ENCODE measurements around the gene RAVER2.

The RAVER2 gene

DNA sequence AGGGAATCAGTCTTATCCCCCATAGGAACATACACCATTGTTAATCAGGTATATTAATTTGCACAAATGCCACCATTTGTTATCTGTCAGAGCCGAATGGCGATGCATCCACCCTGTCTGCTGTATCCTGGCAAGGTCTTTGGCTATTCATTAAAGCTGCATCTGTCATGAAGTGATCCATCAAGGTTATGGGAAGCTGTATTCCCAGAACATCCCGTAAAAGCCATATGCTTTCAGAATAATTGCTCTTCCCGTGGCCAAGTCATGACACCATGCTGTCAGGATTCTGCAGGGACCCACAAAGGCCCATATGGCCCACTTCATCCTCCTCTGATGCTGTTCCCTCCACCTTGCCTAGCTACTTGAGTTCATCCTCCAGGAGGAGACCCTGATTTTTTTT, 103.9 kb downstream of the RAVER2 start:
- no peaks in the 10 kb centered on the region for H3K79me1 ChIP-seq (ENCODE audit: low read length)
- H3K27ac ChIP-seq (ENCODE audit: low read depth, low read length): no peak overlapping the region
- H3K36me3 ChIP-seq (ENCODE audit: control insufficient read depth, insufficient read depth, low read length): no peaks in the 10 kb centered on the region
- H3K56ac ChIP-seq (ENCODE audit: low read length): no peak overlapping the region
- H3K27me3 ChIP-seq (ENCODE audit: insufficient read depth, low read length, poor library complexity): no peaks in the 10 kb centered on the region
- H4K8ac ChIP-seq (ENCODE audit: low read depth, low read length): no peak overlapping the region
- no peak overlapping the region for H3K9ac ChIP-seq (ENCODE audit: low read length)
- H3K4me3 ChIP-seq (ENCODE audit: low read length): no peak overlapping the region
- no peaks in the 10 kb centered on the region for H3K4me1 ChIP-seq (ENCODE audit: control insufficient read depth, low read depth, low read length)
- H3K18ac ChIP-seq (ENCODE audit: low read length): no peak overlapping the region
- no peak overlapping the region for H3K23ac ChIP-seq (ENCODE audit: low read length)
- no peak overlapping the region for H2BK120ac ChIP-seq (ENCODE audit: low read depth, low read length)
- no CpG with 5 or more reads among the region's 4 CpGs for WGBS (ENCODE audit: extremely low coverage, insufficient coverage, low lambda C conversion rate)
- H2BK5ac ChIP-seq (ENCODE audit: low read length): no peak overlapping the region
- H4K5ac ChIP-seq (ENCODE audit: low read length): no peak overlapping the region
- no peak for DNase-seq
- no peak overlapping the region for H3K4me2 ChIP-seq (ENCODE audit: low read length)
- no peaks in the 10 kb centered on the region for H3K79me2 ChIP-seq (ENCODE audit: control insufficient read depth, insufficient read depth, low read length)
- no peak overlapping the region for H2BK15ac ChIP-seq (replicated peaks; ENCODE audit: low read depth)
- H3K4ac ChIP-seq (ENCODE audit: low read depth, low read length): no peak overlapping the region
- no peak overlapping the region for H2AK5ac ChIP-seq (ENCODE audit: low read length)

DNA sequence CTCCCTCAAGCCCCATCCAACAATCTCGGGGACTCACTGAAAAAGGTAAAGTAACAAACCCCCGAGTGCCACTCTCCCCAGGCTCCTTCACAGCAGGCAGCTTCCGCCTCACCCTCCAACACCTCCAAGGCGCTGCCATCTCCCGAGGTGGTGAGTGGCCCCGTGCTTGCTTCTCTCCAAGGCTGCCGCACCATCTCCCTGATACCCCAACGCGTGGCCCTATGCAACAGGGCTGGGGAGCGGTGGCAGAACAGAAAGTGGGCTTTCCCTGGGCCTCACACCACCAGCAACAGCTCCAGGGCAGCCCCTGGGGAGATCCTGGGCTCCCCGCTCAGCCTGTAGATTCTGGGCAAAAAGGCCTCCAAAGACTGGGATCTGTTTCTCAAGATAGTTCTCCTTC, 105.1 kb downstream of the RAVER2 start:
- Histone ChIP-seq H4K8ac (ENCODE audit: low read depth, low read length) (no peak overlapping the region), H3K4me3 (ENCODE audit: low read length) (no peak overlapping the region), H3K18ac (ENCODE audit: low read length) (no peak overlapping the region), H4K5ac (ENCODE audit: low read length) (no peak overlapping the region), H3K27me3 (ENCODE audit: insufficient read depth, low read length, poor library complexity) (no peaks in the 10 kb centered on the region), H3K4me1 (ENCODE audit: control insufficient read depth, low read depth, low read length) (no peaks in the 10 kb centered on the region), H3K36me3 (ENCODE audit: control insufficient read depth, insufficient read depth, low read length) (no peaks in the 10 kb centered on the region), H3K4me2 (ENCODE audit: low read length) (no peak overlapping the region), H3K79me1 (ENCODE audit: low read length) (no peaks in the 10 kb centered on the region), H3K4ac (ENCODE audit: low read depth, low read length) (no peak overlapping the region), H2AK5ac (ENCODE audit: low read length) (no peak overlapping the region), H3K23ac (ENCODE audit: low read length) (no peak overlapping the region), H2BK120ac (ENCODE audit: low read depth, low read length) (no peak overlapping the region), H2BK15ac (replicated peaks; ENCODE audit: low read depth) (no peak overlapping the region), H3K27ac (ENCODE audit: low read depth, low read length) (no peak overlapping the region), H3K79me2 (ENCODE audit: control insufficient read depth, insufficient read depth, low read length) (no peaks in the 10 kb centered on the region), H3K56ac (ENCODE audit: low read length) (no peak overlapping the region), H3K9ac (ENCODE audit: low read length) (no peak overlapping the region), H2BK5ac (ENCODE audit: low read length) (no peak overlapping the region)
- no CpG with 5 or more reads among the region's 11 CpGs for WGBS (ENCODE audit: extremely low coverage, insufficient coverage, low lambda C conversion rate)
- no peak for DNase-seq

DNA sequence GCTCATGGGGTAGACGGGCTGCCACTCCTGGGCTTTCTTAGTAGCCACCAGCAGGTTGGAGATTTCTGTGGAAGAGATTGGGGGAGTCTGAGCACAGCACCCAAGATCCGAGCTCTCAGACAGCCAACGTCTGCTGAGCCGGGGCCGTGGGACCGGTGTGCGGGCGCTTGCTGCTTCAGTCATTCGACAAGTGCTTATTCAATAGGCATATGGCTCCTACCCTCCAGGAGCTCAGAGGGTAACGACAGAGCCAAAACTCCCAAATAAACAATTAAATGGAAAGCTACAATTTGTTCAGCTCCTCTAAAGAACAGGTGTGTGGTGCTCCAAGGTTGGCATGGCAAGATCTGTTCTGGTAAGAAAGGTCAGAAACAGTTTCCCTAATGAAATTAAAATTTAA, 106.0 kb downstream of the RAVER2 start:
- DNase-seq: no peak
- no peak overlapping the region for H4K8ac ChIP-seq (ENCODE audit: low read depth, low read length)
- H3K56ac ChIP-seq (ENCODE audit: low read length): no peak overlapping the region
- no peaks in the 10 kb centered on the region for H3K36me3 ChIP-seq (ENCODE audit: control insufficient read depth, insufficient read depth, low read length)
- H3K4me2 ChIP-seq (ENCODE audit: low read length): no peak overlapping the region
- no peak overlapping the region for H3K4me3 ChIP-seq (ENCODE audit: low read length)
- no peaks in the 10 kb centered on the region for H3K79me1 ChIP-seq (ENCODE audit: low read length)
- H2BK120ac ChIP-seq (ENCODE audit: low read depth, low read length): no peak overlapping the region
- WGBS (ENCODE audit: extremely low coverage, insufficient coverage, low lambda C conversion rate): no CpG with 5 or more reads among the region's 10 CpGs
- H2BK5ac ChIP-seq (ENCODE audit: low read length): no peak overlapping the region
- no peaks in the 10 kb centered on the region for H3K79me2 ChIP-seq (ENCODE audit: control insufficient read depth, insufficient read depth, low read length)
- no peaks in the 10 kb centered on the region for H3K4me1 ChIP-seq (ENCODE audit: control insufficient read depth, low read depth, low read length)
- no peak overlapping the region for H3K9ac ChIP-seq (ENCODE audit: low read length)
- no peak overlapping the region for H4K5ac ChIP-seq (ENCODE audit: low read length)
- no peak overlapping the region for H3K4ac ChIP-seq (ENCODE audit: low read depth, low read length)
- no peak overlapping the region for H2BK15ac ChIP-seq (replicated peaks; ENCODE audit: low read depth)
- H3K23ac ChIP-seq (ENCODE audit: low read length): no peak overlapping the region
- no peak overlapping the region for H3K18ac ChIP-seq (ENCODE audit: low read length)
- H2AK5ac ChIP-seq (ENCODE audit: low read length): no peak overlapping the region
- no peak overlapping the region for H3K27ac ChIP-seq (ENCODE audit: low read depth, low read length)
- no peaks in the 10 kb centered on the region for H3K27me3 ChIP-seq (ENCODE audit: insufficient read depth, low read length, poor library complexity)

DNA sequence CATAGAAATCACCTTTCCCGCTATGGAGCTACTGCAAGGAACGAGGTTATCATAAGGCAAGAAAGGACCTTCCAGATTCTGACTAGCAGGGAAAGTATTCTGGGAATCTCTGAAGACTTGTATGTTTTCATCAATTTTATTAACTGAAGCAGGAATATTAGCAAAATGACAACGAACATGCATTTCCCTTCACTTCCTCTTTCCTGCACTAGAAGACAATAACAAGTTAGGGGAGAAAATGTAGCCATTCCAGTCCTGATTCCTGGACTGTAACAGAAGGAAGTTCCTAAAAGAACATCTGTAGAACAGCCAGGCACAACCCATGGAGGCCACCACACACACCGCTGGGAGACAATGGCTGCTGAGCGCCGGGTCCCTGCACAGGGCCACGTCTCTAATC, 106.8 kb downstream of the RAVER2 start:
- Histone ChIP-seq H3K27me3 (ENCODE audit: insufficient read depth, low read length, poor library complexity) (no peaks in the 10 kb centered on the region), H3K79me2 (ENCODE audit: control insufficient read depth, insufficient read depth, low read length) (no peaks in the 10 kb centered on the region)
- WGBS (ENCODE audit: extremely low coverage, insufficient coverage, low lambda C conversion rate): no CpG with 5 or more reads among the region's 7 CpGs

DNA sequence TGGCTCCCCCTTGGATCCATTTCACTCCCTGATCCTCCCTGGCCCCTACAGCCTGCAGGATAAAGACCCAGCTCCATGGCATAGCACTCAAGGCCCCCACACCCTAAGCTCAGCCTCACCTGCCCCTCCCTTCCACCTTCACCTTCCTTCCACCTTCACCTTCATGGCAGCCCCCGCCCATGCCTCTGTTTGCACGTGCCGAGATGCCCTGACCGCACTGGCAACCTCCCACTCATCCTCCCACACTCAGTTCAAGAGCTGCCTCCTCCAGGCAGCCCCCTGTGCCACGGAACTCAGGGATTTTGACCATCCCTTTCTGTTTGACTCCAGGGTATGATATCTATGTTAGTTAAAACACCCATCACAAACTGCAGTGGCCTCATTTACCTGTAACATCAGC, 109.8 kb downstream of the RAVER2 start:
- Histone ChIP-seq H4K5ac (ENCODE audit: low read length) (no peak overlapping the region), H3K4me3 (ENCODE audit: low read length) (no peak overlapping the region), H3K23ac (ENCODE audit: low read length) (no peak overlapping the region), H3K4ac (ENCODE audit: low read depth, low read length) (no peak overlapping the region), H2AK5ac (ENCODE audit: low read length) (no peak overlapping the region), H3K4me1 (ENCODE audit: control insufficient read depth, low read depth, low read length) (no peaks in the 10 kb centered on the region), H2BK120ac (ENCODE audit: low read depth, low read length) (no peak overlapping the region), H4K8ac (ENCODE audit: low read depth, low read length) (no peak overlapping the region), H3K36me3 (ENCODE audit: control insufficient read depth, insufficient read depth, low read length) (no peaks in the 10 kb centered on the region), H2BK15ac (replicated peaks; ENCODE audit: low read depth) (no peak overlapping the region), H2BK5ac (ENCODE audit: low read length) (no peak overlapping the region), H3K27ac (ENCODE audit: low read depth, low read length) (no peak overlapping the region), H3K79me1 (ENCODE audit: low read length) (no peaks in the 10 kb centered on the region), H3K56ac (ENCODE audit: low read length) (no peak overlapping the region), H3K18ac (ENCODE audit: low read length) (no peak overlapping the region), H3K9ac (ENCODE audit: low read length) (no peak overlapping the region), H3K4me2 (ENCODE audit: low read length) (no peak overlapping the region), H3K79me2 (ENCODE audit: control insufficient read depth, insufficient read depth, low read length) (no peaks in the 10 kb centered on the region), H3K27me3 (ENCODE audit: insufficient read depth, low read length, poor library complexity) (no peaks in the 10 kb centered on the region)
- WGBS (ENCODE audit: extremely low coverage, insufficient coverage, low lambda C conversion rate): no CpG with 5 or more reads among the region's 5 CpGs
- DNase-seq: no peak

More for the DNA sequence above, 106.8 kb downstream of the RAVER2 start:
- Histone ChIP-seq H3K4me3 (ENCODE audit: low read length) (no peak overlapping the region), H3K56ac (ENCODE audit: low read length) (no peak overlapping the region), H3K23ac (ENCODE audit: low read length) (no peak overlapping the region), H2AK5ac (ENCODE audit: low read length) (no peak overlapping the region), H3K4me1 (ENCODE audit: control insufficient read depth, low read depth, low read length) (no peaks in the 10 kb centered on the region), H4K5ac (ENCODE audit: low read length) (no peak overlapping the region), H3K9ac (ENCODE audit: low read length) (no peak overlapping the region), H3K4me2 (ENCODE audit: low read length) (no peak overlapping the region), H2BK5ac (ENCODE audit: low read length) (no peak overlapping the region), H2BK120ac (ENCODE audit: low read depth, low read length) (no peak overlapping the region), H3K36me3 (ENCODE audit: control insufficient read depth, insufficient read depth, low read length) (no peaks in the 10 kb centered on the region), H2BK15ac (replicated peaks; ENCODE audit: low read depth) (no peak overlapping the region), H4K8ac (ENCODE audit: low read depth, low read length) (no peak overlapping the region), H3K27ac (ENCODE audit: low read depth, low read length) (no peak overlapping the region), H3K79me1 (ENCODE audit: low read length) (no peaks in the 10 kb centered on the region), H3K4ac (ENCODE audit: low read depth, low read length) (no peak overlapping the region), H3K18ac (ENCODE audit: low read length) (no peak overlapping the region)
- no peak for DNase-seq

DNA sequence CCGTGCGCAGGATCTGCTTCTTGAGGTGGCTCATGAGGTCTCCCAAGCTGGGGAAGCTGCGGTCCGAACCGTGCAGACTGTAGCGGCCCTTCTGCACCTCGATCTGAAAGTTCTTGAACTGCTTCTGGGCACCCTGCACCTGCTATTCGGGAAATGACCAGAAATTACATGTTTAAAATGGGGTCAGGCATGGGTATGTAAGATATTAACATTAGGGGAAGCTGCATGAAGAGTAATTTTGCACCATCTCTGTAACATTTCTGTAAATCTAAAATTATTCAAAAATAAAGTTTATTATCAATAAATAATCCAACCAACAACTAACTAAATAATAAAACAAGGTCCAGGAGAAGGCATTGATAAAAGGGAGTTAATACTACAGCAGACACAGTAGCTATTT, 110.7 kb downstream of the RAVER2 start:
- no peak overlapping the region for H3K23ac ChIP-seq (ENCODE audit: low read length)
- H2BK15ac ChIP-seq (replicated peaks; ENCODE audit: low read depth): no peak overlapping the region
- no peak overlapping the region for H3K18ac ChIP-seq (ENCODE audit: low read length)
- no peak overlapping the region for H3K4me2 ChIP-seq (ENCODE audit: low read length)
- DNase-seq: no peak
- H3K27ac ChIP-seq (ENCODE audit: low read depth, low read length): no peak overlapping the region
- H3K79me2 ChIP-seq (ENCODE audit: control insufficient read depth, insufficient read depth, low read length): no peaks in the 10 kb centered on the region
- no peak overlapping the region for H4K5ac ChIP-seq (ENCODE audit: low read length)
- no CpG with 5 or more reads among the region's 8 CpGs for WGBS (ENCODE audit: extremely low coverage, insufficient coverage, low lambda C conversion rate)
- H3K27me3 ChIP-seq (ENCODE audit: insufficient read depth, low read length, poor library complexity): no peaks in the 10 kb centered on the region
- no peak overlapping the region for H3K4ac ChIP-seq (ENCODE audit: low read depth, low read length)
- no peaks in the 10 kb centered on the region for H3K4me1 ChIP-seq (ENCODE audit: control insufficient read depth, low read depth, low read length)
- H4K8ac ChIP-seq (ENCODE audit: low read depth, low read length): no peak overlapping the region
- no peak overlapping the region for H2BK5ac ChIP-seq (ENCODE audit: low read length)
- H3K79me1 ChIP-seq (ENCODE audit: low read length): no peaks in the 10 kb centered on the region
- H2AK5ac ChIP-seq (ENCODE audit: low read length): no peak overlapping the region
- H3K56ac ChIP-seq (ENCODE audit: low read length): no peak overlapping the region
- H3K9ac ChIP-seq (ENCODE audit: low read length): no peak overlapping the region
- no peak overlapping the region for H3K4me3 ChIP-seq (ENCODE audit: low read length)
- peaks cover 2% of the 10 kb centered on the region for H3K36me3 ChIP-seq (ENCODE audit: control insufficient read depth, insufficient read depth, low read length)
- no peak overlapping the region for H2BK120ac ChIP-seq (ENCODE audit: low read depth, low read length)

Data from mesendoderm (in vitro differentiated cells).